Neutrophil (primary cell): ENCODE measurements around the gene IGFBP4.

ENCODE experiments used
- H3K27ac ChIP-seq: fragments of 200-600 bp; sonication (generic); 2 replicates; pipeline ENCODE4 v1.5.1; 2016; ENCODE audit warnings: mild to moderate bottlenecking, moderate library complexity
- H3K27me3 ChIP-seq: fragments of 200-600 bp; sonication (generic); 2 replicates; pipeline ENCODE4 v1.6.0; 2016; ENCODE audit warnings: mild to moderate bottlenecking
- H3K36me3 ChIP-seq: fragments of 200-600 bp; sonication (generic); 2 replicates; pipeline ENCODE4 v1.5.1; 2017
- H3K4me1 ChIP-seq, 2 experiments: fragments of 200-600 bp in 1 of 2; sonication (generic) in 1 of 2; 1 replicate in 1 of 2; 2 replicates in 1 of 2; pipeline versions ENCODE4 v1.5.1 to v1.6.1; 2013 to 2016; ENCODE audit warnings: low read depth in 1 of 2, low read length in 1 of 2, mild to moderate bottlenecking in 1 of 2, moderate library complexity in 1 of 2; ENCODE audit not compliant: control insufficient read depth in 1 of 2, insufficient read depth in 1 of 2
- H3K4me3 ChIP-seq, 2 experiments: fragments of 200-600 bp in 1 of 2; sonication (generic) in 1 of 2; 1 replicate in 1 of 2; 2 replicates in 1 of 2; pipeline ENCODE4 v1.5.1; 2013 to 2016; ENCODE audit warnings: low read depth in 1 of 2, low read length in 1 of 2, mild to moderate bottlenecking in 1 of 2, moderate library complexity in 1 of 2
- H3K9me3 ChIP-seq: fragments of 200-600 bp; sonication (generic); 2 replicates; pipeline ENCODE4 v1.5.1; 2016
- CTCF ChIP-seq: fragments of 200-600 bp; sonication (generic); IDR thresholded peaks from 2 replicates; pipeline ENCODE4 v1.5.1; 2016; ENCODE audit warnings: antibody characterized with exemption

IGFBP4 gene

GRCh38 chr17:40425741-40426140, 17.5 kb upstream of the IGFBP4 start:
- no peaks in the 10 kb centered on the region for H3K9me3 ChIP-seq
- H3K27me3 ChIP-seq, result peaks cover 14% of the 10 kb centered on the region
- no peak overlapping the region for H3K27ac ChIP-seq
- no peak for TF ChIP-seq CTCF
- no peaks in the 10 kb centered on the region for H3K4me1 ChIP-seq
- H3K36me3 ChIP-seq, result no peaks in the 10 kb centered on the region
- no peak overlapping the region for H3K4me3 ChIP-seq

- Histone ChIP-seq H3K27ac (no peak overlapping the region), H3K4me3 (no peak overlapping the region), H3K36me3 (no peaks in the 10 kb centered on the region), H3K9me3 (no peaks in the 10 kb centered on the region), H3K4me1 (no peaks in the 10 kb centered on the region), H3K27me3 (peaks cover 15% of the 10 kb centered on the region)
- no peak for TF ChIP-seq CTCF
Observed at GRCh38 chr17:40427002-40427491, 16.2 kb upstream of the IGFBP4 start.

GRCh38 chr17:40430272-40431230, 12.7 kb upstream of the IGFBP4 start:
- no peak for TF ChIP-seq CTCF
- Histone ChIP-seq H3K27me3 (peaks cover 18% of the 10 kb centered on the region), H3K4me1 (no peaks in the 10 kb centered on the region), H3K36me3 (no peaks in the 10 kb centered on the region), H3K9me3 (no peaks in the 10 kb centered on the region), H3K4me3 (no peak overlapping the region), H3K27ac (no peak overlapping the region)

GRCh38 chr17:40431231-40431602, 12.0 kb upstream of the IGFBP4 start:
- H3K27ac ChIP-seq, result no peak overlapping the region
- no peaks in the 10 kb centered on the region for H3K4me1 ChIP-seq
- peaks cover 18% of the 10 kb centered on the region for H3K27me3 ChIP-seq
- no peak overlapping the region for H3K4me3 ChIP-seq
- no peaks in the 10 kb centered on the region for H3K36me3 ChIP-seq
- TF ChIP-seq CTCF, result no peak
- no peaks in the 10 kb centered on the region for H3K9me3 ChIP-seq

GRCh38 chr17:40432864-40433528, 10.3 kb upstream of the IGFBP4 start:
- Histone ChIP-seq H3K4me3 (no peak overlapping the region), H3K36me3 (no peaks in the 10 kb centered on the region), H3K27me3 (peaks cover 18% of the 10 kb centered on the region), H3K27ac (no peak overlapping the region), H3K9me3 (no peaks in the 10 kb centered on the region), H3K4me1 (no peaks in the 10 kb centered on the region)
- TF ChIP-seq CTCF, result no peak
